MM.1S (cell line): ENCODE measurements around the gene CTNS.

Experiments
- EZH2 ChIP-seq: fragments of 300-600 bp; sonication (generic); optimal IDR thresholded peaks from 2 replicates; pipeline ENCODE3; 2017; ENCODE audit warnings: low read depth, mild to moderate bottlenecking, antibody characterized with exemption, low read length, mixed read lengths
- EZH2phosphoT487 ChIP-seq: fragments of 300-600 bp; sonication (generic); IDR thresholded peaks from 2 replicates; pipeline ENCODE4 v1.6.1; 2018; ENCODE audit warnings: antibody characterized with exemption, low read length
- TF ChIP-seq, protein P1 (sequence below): fragments of 300-600 bp; sonication (generic); IDR thresholded peaks from 2 replicates; pipeline ENCODE4 v1.5.1; 2016; ENCODE audit warnings: antibody characterized with exemption, low read length, mixed read lengths

DNA sequence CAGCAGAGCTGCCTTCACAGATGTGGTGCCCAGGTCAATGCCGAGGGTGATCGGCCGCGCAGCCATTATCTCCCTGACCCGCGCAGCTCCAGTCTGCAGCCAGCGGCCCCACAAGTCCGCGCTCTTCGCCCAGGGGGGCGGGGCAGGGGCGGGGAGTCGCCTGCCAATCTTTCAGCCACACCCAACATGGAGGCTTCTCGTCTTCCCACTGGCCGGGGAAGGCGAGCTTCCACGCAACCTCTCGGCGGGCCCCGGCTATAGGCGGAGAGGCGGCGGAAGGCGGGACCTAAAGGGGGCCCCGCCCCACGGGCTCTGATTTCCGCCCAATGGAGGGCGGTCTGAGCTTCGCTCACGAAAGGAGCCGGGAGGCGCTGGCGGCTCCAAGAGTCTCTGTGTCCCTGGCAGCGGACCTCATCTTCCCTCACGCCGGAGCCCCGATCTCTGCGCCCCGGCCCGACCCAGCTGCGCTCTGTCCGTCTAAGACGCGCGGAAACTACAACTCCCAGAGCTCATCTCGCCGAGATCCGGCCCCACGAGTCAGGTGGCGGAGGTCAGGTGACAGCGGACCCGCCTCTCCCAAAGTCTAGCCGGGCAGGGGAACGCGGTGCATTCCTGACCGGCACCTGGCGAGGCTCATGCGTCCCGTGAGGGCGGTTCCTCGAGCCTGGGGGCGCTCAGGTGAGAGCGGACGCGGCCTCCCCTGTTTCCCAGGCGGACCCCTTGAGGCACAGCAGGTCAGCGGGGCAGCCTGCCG is at the start of gene CTNS, which contains the start of gene SHPK:
- TF ChIP-seq, protein P1, sequence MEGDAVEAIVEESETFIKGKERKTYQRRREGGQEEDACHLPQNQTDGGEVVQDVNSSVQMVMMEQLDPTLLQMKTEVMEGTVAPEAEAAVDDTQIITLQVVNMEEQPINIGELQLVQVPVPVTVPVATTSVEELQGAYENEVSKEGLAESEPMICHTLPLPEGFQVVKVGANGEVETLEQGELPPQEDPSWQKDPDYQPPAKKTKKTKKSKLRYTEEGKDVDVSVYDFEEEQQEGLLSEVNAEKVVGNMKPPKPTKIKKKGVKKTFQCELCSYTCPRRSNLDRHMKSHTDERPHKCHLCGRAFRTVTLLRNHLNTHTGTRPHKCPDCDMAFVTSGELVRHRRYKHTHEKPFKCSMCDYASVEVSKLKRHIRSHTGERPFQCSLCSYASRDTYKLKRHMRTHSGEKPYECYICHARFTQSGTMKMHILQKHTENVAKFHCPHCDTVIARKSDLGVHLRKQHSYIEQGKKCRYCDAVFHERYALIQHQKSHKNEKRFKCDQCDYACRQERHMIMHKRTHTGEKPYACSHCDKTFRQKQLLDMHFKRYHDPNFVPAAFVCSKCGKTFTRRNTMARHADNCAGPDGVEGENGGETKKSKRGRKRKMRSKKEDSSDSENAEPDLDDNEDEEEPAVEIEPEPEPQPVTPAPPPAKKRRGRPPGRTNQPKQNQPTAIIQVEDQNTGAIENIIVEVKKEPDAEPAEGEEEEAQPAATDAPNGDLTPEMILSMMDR, result no peak
- no peak for TF ChIP-seq EZH2phosphoT487
- no peak for TF ChIP-seq EZH2
